ENCODE measurements around the gene USPL1. TPM values are rescaled to one million over a fixed set of nuclear protein-coding genes. Genes with fewer than 3 reads are reported as not detected.

USPL1 gene
- total RNA-seq, 3 donors from 2014 or later: 10.9 to 16.1 (median 11.4) TPM

DNA sequence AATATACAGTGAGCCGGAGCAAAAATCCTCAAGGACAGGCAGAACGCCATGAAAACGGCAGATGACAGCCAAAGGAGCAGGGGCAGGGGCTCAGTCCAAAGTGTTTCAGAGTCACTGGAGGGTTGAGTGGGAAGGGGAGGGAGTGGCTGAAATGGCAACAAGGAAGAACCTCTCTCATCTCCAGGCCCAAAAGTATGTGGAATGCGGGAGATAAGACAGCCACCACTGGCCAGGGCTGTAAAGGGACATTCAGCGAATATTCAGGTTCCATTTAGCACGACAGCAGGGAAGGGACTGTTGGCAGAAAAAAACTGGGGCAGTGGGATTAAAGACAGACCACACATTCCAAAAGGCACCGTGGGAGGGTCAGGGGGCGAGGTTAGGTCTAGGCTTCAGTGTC lies 48.4 kb downstream of the USPL1 start:
- no peak for ATAC-seq
- TF ChIP-seq, protein P1, sequence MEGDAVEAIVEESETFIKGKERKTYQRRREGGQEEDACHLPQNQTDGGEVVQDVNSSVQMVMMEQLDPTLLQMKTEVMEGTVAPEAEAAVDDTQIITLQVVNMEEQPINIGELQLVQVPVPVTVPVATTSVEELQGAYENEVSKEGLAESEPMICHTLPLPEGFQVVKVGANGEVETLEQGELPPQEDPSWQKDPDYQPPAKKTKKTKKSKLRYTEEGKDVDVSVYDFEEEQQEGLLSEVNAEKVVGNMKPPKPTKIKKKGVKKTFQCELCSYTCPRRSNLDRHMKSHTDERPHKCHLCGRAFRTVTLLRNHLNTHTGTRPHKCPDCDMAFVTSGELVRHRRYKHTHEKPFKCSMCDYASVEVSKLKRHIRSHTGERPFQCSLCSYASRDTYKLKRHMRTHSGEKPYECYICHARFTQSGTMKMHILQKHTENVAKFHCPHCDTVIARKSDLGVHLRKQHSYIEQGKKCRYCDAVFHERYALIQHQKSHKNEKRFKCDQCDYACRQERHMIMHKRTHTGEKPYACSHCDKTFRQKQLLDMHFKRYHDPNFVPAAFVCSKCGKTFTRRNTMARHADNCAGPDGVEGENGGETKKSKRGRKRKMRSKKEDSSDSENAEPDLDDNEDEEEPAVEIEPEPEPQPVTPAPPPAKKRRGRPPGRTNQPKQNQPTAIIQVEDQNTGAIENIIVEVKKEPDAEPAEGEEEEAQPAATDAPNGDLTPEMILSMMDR (IDR thresholded peaks at IDR 0.05): no peak

DNA sequence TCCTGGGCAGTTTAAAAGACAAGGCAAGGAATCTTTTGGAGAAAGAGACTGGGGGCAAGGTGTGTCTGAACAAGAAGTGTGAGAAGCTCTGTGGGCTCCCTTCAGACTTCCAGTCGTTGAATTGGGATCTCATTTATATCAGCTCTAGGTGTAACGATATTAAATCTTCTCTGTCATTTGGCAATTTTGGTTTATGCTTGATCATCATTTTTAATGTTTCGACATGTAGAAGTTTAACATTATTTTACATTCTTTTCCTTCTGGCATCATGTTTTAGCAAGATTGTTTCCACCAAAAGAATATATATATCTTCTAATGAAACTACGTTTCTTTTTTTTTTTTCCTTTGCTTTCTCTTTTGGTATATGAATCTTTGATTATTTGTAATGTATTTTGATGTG lies 49.3 kb downstream of the USPL1 start:
- Histone ChIP-seq H3K4me3 (no peak overlapping the region), H3K36me3 (ENCODE audit: low read depth) (no peaks in the 10 kb centered on the region), H3K4me1 (ENCODE audit: low read depth) (no peaks in the 10 kb centered on the region), H3K9me3 (no peaks in the 10 kb centered on the region)
- intact Hi-C loops (cut with DNase I, micrococcal nuclease): no loop called here
- ATAC-seq (no peak), DNase-seq (no peak)
- TF ChIP-seq, protein P1 (IDR thresholded peaks at IDR 0.05): no peak

More for the DNA sequence above, 48.4 kb downstream of the USPL1 start:
- DNase-seq: no peak
- no peaks in the 10 kb centered on the region for H3K4me1 ChIP-seq (ENCODE audit: low read depth)
- H3K9me3 ChIP-seq: no peaks in the 10 kb centered on the region
- intact Hi-C loops (cut with DNase I, micrococcal nuclease): no loop called here
- no peaks in the 10 kb centered on the region for H3K36me3 ChIP-seq (ENCODE audit: low read depth)
- no peak overlapping the region for H3K4me3 ChIP-seq

DNA sequence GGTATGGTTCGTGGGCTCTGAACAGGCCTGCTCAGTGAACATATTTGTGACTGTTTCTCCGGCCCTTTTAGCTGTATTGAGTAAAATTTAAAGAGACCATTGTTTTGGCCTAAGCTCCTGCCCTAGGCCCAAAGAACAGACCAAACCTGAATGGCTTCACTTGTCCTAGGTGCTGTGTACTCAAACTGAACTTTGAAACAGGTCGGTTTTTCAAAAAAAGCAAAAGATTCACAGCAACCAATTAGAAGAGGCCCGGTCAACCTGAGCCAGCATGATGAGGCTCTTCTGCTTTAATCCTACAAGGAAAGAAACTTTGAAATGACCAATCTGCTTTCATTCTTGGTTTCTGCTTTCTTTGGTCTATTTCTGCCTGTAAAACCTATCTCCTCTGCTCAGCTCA lies 50.6 kb downstream of the USPL1 start:
- Histone ChIP-seq H3K9me3 (no peaks in the 10 kb centered on the region), H3K36me3 (ENCODE audit: low read depth) (no peaks in the 10 kb centered on the region), H3K4me1 (ENCODE audit: low read depth) (no peaks in the 10 kb centered on the region), H3K4me3 (no peak overlapping the region)
- ATAC-seq (no peak), DNase-seq (no peak)
- intact Hi-C loops (cut with DNase I, micrococcal nuclease): no loop called here
- TF ChIP-seq, protein P1 (IDR thresholded peaks at IDR 0.05): no peak

DNA sequence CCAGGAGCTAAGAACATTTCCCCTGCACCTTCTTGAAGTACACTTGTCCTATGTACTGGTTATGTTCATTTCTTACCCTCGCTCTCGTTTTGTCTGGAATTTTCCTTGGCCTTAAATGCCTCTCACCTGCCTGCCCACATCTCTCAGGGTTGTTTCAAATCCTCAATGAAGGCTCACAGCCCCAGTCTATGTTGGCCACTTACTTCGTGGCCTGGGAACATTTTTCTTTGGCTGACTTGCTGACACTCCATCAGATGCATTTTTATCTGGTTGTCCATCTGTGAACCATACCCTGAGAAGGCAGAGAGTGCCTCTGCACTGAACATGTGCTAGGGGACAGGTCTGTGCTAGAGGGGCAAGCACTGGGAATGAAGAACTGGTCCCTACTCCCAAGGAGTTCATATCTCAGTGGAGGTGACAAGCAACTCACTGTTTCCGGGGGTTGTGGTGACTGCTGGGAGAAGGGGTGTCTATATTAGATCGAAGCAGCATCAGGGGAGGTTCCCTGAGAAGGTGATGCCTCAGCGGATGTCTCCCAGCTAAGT lies 53.6 kb downstream of the USPL1 start:
- ATAC-seq (no peak), DNase-seq (no peak)
- Histone ChIP-seq H3K9me3 (no peaks in the 10 kb centered on the region), H3K36me3 (ENCODE audit: low read depth) (no peaks in the 10 kb centered on the region), H3K4me1 (ENCODE audit: low read depth) (no peaks in the 10 kb centered on the region), H3K4me3 (no peak overlapping the region)
- TF ChIP-seq, protein P1 (IDR thresholded peaks at IDR 0.05): no peak
- intact Hi-C loops (cut with DNase I, micrococcal nuclease): no loop called here

DNA sequence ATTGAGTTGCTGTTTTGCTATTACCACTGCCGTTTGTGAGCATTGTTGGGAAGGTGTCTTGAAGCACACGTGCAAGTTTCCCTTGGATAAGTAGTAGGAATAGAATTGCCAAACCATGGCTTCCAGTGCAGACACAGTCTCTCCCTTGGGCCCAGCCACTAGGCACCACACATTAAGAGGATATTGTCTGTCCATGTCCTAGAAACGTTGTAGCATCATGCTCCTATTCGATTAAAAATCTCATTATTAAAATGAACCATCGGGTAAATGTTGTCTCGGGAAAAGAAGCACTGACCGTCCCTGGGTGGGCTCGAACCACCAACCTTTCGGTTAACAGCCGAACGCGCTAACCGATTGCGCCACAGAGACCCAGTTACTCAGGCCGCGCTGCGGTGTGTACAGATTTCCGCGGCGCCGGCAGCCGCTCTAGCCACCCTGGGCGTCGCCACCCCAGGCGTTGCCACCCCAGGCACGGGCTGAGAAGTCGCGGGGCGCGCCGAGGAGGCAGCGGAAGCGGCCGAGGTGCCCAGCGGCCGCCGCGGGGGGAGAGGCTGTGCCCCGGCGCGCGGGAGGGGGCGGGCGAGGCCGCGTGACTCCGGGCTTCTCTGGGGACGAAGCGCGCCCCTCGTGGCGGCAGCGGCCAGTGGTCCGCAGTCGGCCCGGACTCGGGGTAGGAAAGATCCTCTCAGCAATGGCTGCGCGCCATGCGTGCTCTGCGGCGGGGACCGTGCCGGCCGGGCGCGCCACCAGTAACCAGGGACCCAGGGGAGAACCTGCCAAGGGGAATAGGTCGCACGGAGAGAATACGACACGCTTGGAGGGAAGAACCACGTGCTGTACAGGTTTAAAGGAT lies 56.2 kb downstream of the USPL1 start:
- TF ChIP-seq, protein P1 (IDR thresholded peaks at IDR 0.05): peak; percentile 69
- Histone ChIP-seq H3K4me3 (peak overlapping the region; percentile 26), H3K9me3 (no peaks in the 10 kb centered on the region), H3K4me1 (ENCODE audit: low read depth) (no peaks in the 10 kb centered on the region), H3K36me3 (ENCODE audit: low read depth) (no peaks in the 10 kb centered on the region)
- ATAC-seq (peak; percentile 98), DNase-seq (peak; percentile 91 to 95 (median 94))
- intact Hi-C loops (cut with DNase I, micrococcal nuclease): no loop called here

Data from mucosa of descending colon (tissue), 3 donors.